ENCODE data around the gene SAXO1.

Gene SAXO1, protein sequence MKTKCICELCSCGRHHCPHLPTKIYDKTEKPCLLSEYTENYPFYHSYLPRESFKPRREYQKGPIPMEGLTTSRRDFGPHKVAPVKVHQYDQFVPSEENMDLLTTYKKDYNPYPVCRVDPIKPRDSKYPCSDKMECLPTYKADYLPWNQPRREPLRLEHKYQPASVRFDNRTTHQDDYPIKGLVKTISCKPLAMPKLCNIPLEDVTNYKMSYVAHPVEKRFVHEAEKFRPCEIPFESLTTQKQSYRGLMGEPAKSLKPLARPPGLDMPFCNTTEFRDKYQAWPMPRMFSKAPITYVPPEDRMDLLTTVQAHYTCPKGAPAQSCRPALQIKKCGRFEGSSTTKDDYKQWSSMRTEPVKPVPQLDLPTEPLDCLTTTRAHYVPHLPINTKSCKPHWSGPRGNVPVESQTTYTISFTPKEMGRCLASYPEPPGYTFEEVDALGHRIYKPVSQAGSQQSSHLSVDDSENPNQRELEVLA

DNA sequence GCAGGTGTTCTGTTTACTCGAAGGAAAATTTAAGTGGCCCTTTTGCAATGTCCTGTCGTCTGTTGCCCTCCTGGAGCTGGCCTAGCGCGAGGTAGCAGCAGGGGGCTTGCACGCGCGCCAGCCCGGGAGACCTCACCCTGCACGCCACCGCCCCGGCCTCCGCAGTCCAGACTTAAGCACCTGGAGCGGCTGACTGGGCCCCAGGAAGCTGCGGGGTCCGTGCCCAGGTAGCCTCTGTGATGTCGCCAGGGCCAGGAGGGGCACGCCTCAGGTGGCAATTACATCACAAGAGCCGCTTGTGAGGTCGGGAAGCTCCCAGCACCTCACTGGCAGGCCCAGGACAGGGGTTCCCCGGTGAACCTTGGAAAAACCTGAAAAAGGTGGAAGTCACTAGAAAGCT lies at the start of gene SAXO1:
SAXO1 (minus strand) TSS at position 195 of the 400 bp plus-strand sequence. CDS start 301 bp downstream, outside the sequence.
- Histone ChIP-seq H3K9me3 (ENCODE audit: control insufficient read depth, low read depth, low read length) (no peaks in the 10 kb centered on the region), H3K4me3 (ENCODE audit: low read length) (no peak within 1 kb of the TSS), H3K27ac (ENCODE audit: low read length) (no peak within 1 kb of the TSS), H3K9ac (ENCODE audit: low read length) (no peak within 1 kb of the TSS), H3K36me3 (ENCODE audit: control insufficient read depth, low read depth, low read length) (no peaks in the 10 kb centered on the region), H3K4me1 (ENCODE audit: control insufficient read depth, low read depth, low read length) (no peaks in the 10 kb centered on the region), H3K27me3 (ENCODE audit: control insufficient read depth, insufficient read depth, low read length) (no peaks in the 10 kb centered on the region)

DNA sequence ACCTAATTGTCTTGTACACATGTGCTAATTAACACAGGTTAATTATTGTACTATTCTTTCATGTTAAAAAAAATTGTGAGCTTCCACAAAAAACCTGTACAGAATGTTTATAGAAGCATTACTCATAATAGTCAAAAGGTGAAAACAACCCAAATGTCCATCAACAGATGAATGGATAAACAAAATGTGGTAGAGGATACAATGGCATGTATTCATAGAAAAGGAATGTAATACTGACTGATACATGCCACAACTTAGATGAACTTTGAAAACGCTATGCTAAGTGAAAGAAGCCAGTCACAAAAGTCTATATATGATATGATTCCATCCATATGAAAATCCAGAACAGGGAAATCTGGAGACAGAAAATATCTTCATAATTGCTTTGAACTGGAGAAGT lies 41.8 kb upstream of the SAXO1 start:
- no peak overlapping the region for H3K4me3 ChIP-seq (ENCODE audit: low read length)
- no peaks in the 10 kb centered on the region for H3K9me3 ChIP-seq (ENCODE audit: control insufficient read depth, low read depth, low read length)
- no peaks in the 10 kb centered on the region for H3K27me3 ChIP-seq (ENCODE audit: control insufficient read depth, insufficient read depth, low read length)
- no peaks in the 10 kb centered on the region for H3K4me1 ChIP-seq (ENCODE audit: control insufficient read depth, low read depth, low read length)
- H3K9ac ChIP-seq (ENCODE audit: low read length): no peak overlapping the region
- H3K36me3 ChIP-seq (ENCODE audit: control insufficient read depth, low read depth, low read length): peaks cover 66% of the 10 kb centered on the region
- no peak overlapping the region for H3K27ac ChIP-seq (ENCODE audit: low read length)

DNA sequence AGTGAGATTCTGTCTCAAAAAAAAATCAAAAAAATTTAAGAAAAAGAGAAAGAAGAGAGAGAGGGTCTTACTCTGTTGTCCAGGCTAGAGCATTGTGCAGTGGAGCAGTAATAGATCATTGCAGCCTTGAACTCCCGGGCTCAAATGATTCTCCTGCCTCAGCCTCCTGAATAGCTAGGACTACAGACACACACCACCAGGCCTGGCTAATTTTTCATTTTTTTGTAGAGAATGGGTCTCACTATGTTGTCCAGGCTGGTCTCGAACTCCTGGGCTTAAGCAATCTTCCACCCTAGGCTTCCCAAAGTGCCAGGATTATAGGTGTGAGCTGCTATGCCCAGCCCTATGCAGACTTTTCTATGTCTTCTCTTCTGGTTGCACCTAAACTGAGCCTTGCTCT lies 41.2 kb upstream of the SAXO1 start:
- H3K9me3 ChIP-seq (ENCODE audit: control insufficient read depth, low read depth, low read length): no peaks in the 10 kb centered on the region
- H3K36me3 ChIP-seq (ENCODE audit: control insufficient read depth, low read depth, low read length): peaks cover 67% of the 10 kb centered on the region
- no peak overlapping the region for H3K4me3 ChIP-seq (ENCODE audit: low read length)
- no peaks in the 10 kb centered on the region for H3K4me1 ChIP-seq (ENCODE audit: control insufficient read depth, low read depth, low read length)
- H3K9ac ChIP-seq (ENCODE audit: low read length): no peak overlapping the region
- no peaks in the 10 kb centered on the region for H3K27me3 ChIP-seq (ENCODE audit: control insufficient read depth, insufficient read depth, low read length)
- no peak overlapping the region for H3K27ac ChIP-seq (ENCODE audit: low read length)

DNA sequence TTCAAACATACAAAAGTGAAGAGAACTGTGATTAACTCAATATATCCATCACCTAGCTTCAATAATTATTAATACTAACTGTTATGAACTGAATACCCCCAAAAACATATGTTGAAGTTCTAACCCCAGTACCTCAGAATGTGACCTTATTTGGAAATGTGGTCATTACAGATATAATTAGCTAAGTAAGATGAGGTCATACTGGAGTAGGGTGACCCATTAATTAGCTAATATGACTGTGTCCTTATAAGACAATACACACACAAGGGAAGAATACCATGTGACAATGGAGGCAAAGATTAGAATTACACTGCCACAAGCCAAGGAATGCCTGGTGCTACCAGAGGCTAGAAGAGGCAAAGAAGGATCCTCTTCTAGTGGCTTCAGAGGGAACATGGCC lies 24.0 kb upstream of the SAXO1 start:
- H3K4me3 ChIP-seq (ENCODE audit: low read length): no peak overlapping the region
- H3K4me1 ChIP-seq (ENCODE audit: control insufficient read depth, low read depth, low read length): peaks cover 5% of the 10 kb centered on the region
- H3K9ac ChIP-seq (ENCODE audit: low read length): no peak overlapping the region
- H3K36me3 ChIP-seq (ENCODE audit: control insufficient read depth, low read depth, low read length): peaks cover 57% of the 10 kb centered on the region
- no peak overlapping the region for H3K27ac ChIP-seq (ENCODE audit: low read length)
- no peaks in the 10 kb centered on the region for H3K9me3 ChIP-seq (ENCODE audit: control insufficient read depth, low read depth, low read length)
- no peaks in the 10 kb centered on the region for H3K27me3 ChIP-seq (ENCODE audit: control insufficient read depth, insufficient read depth, low read length)

DNA sequence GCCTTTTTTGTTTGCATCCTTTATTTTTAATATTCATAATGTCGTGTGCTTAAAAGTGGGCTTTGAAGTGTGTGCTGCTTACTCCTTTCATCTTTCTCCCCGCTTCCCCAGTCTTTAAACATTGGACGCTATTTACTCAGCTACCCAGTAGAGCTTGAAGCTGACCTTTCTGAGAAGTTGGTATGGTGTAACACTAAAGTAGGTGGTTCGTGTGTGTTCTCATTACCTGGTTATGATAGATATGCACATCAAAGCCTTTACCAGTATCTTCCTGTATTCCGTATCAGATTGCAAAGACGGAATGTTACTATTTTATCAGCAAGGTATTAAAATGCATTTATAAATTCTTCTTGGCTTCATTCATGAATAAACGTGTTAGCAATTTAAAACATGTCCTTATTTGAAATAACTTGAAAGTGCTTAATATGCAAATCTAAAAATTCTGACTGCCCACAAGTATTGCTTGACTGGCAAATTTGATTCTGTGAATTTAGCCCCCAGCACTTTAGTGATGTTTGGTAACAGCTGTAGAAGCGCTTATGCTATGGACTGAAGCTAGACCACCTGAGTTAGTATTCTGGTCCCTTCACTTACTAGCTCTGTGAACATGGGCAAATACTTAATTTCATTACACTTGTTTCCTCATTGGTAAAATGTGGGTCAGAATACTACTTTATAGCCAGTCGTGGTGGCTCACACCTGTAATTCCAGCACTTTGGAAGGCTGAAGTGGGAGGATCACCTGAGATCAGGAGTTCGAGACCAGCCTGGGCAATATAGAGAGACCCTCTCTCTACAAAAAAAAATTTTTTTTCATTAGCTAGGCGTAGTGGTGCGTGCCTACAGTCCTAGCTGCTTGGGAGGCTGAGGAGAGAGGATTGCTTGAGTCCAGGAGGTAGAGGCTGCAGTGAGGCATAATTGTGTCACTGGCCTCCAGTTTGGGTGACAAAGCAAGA lies 17.9 kb upstream of the SAXO1 start:
- H3K36me3 ChIP-seq (ENCODE audit: control insufficient read depth, low read depth, low read length): peaks cover 4% of the 10 kb centered on the region
- H3K27ac ChIP-seq (ENCODE audit: low read length): no peak overlapping the region
- H3K4me3 ChIP-seq (ENCODE audit: low read length): peak overlapping the region; percentile 82
- H3K9ac ChIP-seq (ENCODE audit: low read length): peak overlapping the region; percentile 85
- H3K27me3 ChIP-seq (ENCODE audit: control insufficient read depth, insufficient read depth, low read length): no peaks in the 10 kb centered on the region
- H3K9me3 ChIP-seq (ENCODE audit: control insufficient read depth, low read depth, low read length): no peaks in the 10 kb centered on the region
- peaks cover 11% of the 10 kb centered on the region for H3K4me1 ChIP-seq (ENCODE audit: control insufficient read depth, low read depth, low read length)

DNA sequence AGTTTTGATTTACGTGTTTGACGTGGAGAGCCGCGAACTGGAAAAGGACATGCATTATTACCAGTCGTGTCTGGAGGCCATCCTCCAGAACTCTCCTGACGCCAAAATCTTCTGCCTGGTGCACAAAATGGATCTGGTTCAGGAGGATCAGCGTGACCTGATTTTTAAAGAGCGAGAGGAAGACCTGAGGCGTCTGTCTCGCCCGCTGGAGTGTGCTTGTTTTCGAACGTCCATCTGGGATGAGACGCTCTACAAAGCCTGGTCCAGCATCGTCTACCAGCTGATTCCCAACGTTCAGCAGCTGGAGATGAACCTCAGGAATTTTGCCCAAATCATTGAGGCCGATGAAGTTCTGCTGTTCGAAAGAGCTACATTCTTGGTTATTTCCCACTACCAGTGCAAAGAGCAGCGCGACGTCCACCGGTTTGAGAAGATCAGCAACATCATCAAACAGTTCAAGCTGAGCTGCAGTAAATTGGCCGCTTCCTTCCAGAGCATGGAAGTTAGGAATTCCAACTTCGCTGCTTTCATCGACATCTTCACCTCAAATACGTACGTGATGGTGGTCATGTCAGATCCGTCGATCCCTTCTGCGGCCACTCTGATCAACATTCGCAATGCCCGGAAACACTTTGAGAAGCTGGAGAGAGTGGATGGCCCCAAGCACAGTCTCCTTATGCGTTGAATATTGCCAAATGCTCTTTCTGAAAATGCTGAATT lies 17.1 kb upstream of the SAXO1 start:
- Histone ChIP-seq H3K9ac (ENCODE audit: low read length) (peak overlapping the region; percentile 85), H3K27ac (ENCODE audit: low read length) (no peak overlapping the region), H3K36me3 (ENCODE audit: control insufficient read depth, low read depth, low read length) (no peaks in the 10 kb centered on the region), H3K4me3 (ENCODE audit: low read length) (peak overlapping the region; percentile 82), H3K27me3 (ENCODE audit: control insufficient read depth, insufficient read depth, low read length) (no peaks in the 10 kb centered on the region), H3K9me3 (ENCODE audit: control insufficient read depth, low read depth, low read length) (no peaks in the 10 kb centered on the region), H3K4me1 (ENCODE audit: control insufficient read depth, low read depth, low read length) (peaks cover 11% of the 10 kb centered on the region)

DNA sequence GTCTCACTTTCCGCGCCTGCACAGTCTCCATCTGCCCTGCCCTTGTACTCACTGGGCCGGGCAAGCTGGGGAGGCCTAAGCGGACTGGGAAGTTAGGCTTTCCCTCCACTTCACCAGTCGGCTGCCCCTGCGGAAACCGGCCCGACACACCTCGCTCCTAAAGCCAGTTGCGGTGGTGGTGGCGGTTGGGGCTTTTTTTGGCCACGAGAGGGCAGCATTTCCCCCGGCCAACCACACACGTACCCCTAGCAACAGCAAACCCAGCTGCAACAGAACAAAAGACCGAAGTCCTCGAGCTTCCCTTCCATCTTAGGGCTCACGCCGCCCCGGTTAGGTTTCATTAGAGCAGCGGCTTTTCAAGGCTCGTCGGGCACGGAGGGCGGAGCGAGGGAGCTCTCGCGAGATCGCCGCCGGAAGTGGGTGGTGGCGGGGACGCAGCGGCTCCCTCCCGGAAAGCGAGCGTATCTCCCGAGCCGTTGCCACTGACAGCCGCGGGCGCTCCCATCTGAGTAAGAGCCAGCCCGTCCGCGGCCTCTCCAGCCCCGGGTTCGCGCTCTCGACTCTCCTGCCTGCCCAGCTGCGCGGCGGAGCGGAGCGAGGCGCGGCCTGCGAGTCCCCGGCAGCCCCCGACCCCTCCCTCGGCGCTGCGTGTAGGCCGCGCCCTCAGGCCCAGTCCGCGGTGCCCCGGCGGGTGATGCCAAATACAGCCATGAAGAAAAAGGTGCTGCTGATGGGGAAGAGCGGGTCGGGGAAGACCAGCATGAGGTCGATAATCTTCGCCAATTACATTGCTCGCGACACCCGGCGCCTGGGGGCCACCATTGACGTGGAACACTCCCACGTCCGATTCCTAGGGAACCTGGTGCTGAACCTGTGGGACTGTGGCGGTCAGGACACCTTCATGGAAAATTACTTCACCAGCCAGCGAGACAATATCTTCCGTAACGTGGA lies 16.2 kb upstream of the SAXO1 start, which contains the start of gene RRAGA:
RRAGA (plus strand) TSS at position 462 of the 951 bp plus-strand sequence; CDS start at position 695, 233 bp downstream.
- H3K36me3 ChIP-seq (ENCODE audit: control insufficient read depth, low read depth, low read length): no peaks in the 10 kb centered on the region
- H3K27ac ChIP-seq (ENCODE audit: low read length): peak within 1 kb of the TSS; percentile 80
- H3K9me3 ChIP-seq (ENCODE audit: control insufficient read depth, low read depth, low read length): no peaks in the 10 kb centered on the region
- H3K9ac ChIP-seq (ENCODE audit: low read length): peak within 1 kb of the TSS; percentile 85
- H3K4me3 ChIP-seq (ENCODE audit: low read length): peak within 1 kb of the TSS; percentile 82
- H3K27me3 ChIP-seq (ENCODE audit: control insufficient read depth, insufficient read depth, low read length): no peaks in the 10 kb centered on the region
- H3K4me1 ChIP-seq (ENCODE audit: control insufficient read depth, low read depth, low read length): peaks cover 11% of the 10 kb centered on the region

DNA sequence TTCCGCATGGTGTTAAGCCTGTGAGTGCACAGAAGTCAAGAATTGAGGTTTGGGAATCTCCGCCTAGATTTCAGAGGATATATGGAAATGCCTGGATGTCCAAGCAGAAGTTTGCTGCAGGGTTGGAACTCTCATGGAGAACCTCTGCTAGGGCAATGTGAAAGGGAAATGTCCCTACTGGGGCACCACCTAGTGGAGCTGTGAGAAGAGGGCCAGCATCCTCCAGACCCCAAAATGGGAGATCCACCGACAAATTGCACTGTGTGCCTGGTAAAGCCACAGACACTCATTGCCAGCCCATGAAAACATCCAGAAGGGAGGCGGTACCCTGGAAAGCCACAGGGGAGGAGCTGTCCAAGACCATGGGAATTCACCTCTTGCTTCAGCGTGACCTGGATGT lies 3.6 kb upstream of the SAXO1 start:
- no peaks in the 10 kb centered on the region for H3K36me3 ChIP-seq (ENCODE audit: control insufficient read depth, low read depth, low read length)
- H3K9ac ChIP-seq (ENCODE audit: low read length): no peak overlapping the region
- no peak overlapping the region for H3K4me3 ChIP-seq (ENCODE audit: low read length)
- H3K4me1 ChIP-seq (ENCODE audit: control insufficient read depth, low read depth, low read length): no peaks in the 10 kb centered on the region
- no peaks in the 10 kb centered on the region for H3K27me3 ChIP-seq (ENCODE audit: control insufficient read depth, insufficient read depth, low read length)
- no peaks in the 10 kb centered on the region for H3K9me3 ChIP-seq (ENCODE audit: control insufficient read depth, low read depth, low read length)
- H3K27ac ChIP-seq (ENCODE audit: low read length): no peak overlapping the region

DNA sequence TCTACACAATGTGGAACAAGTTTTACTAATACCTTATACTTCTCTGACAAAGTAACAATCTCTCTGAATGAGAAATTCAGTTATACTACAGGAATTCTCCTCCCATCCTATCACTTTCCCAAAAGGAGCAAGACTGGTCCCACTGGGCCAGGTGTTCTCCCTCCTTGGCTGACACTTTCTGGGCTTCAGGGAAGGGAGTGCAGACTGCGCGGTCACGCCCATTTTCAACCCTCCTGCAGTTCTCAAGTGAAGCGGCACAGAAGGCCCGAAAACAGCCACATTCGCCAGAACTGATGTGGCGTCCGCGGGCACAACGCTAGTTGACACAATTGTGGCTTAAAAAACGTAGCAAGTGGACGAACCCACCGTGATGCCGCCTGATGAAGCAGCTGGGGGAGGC lies 603 bp downstream of the SAXO1 start:
- H3K9me3 ChIP-seq (ENCODE audit: control insufficient read depth, low read depth, low read length): no peaks in the 10 kb centered on the region
- no peak overlapping the region for H3K4me3 ChIP-seq (ENCODE audit: low read length)
- H3K27ac ChIP-seq (ENCODE audit: low read length): no peak overlapping the region
- no peaks in the 10 kb centered on the region for H3K4me1 ChIP-seq (ENCODE audit: control insufficient read depth, low read depth, low read length)
- no peaks in the 10 kb centered on the region for H3K36me3 ChIP-seq (ENCODE audit: control insufficient read depth, low read depth, low read length)
- no peaks in the 10 kb centered on the region for H3K27me3 ChIP-seq (ENCODE audit: control insufficient read depth, insufficient read depth, low read length)
- H3K9ac ChIP-seq (ENCODE audit: low read length): no peak overlapping the region

DNA sequence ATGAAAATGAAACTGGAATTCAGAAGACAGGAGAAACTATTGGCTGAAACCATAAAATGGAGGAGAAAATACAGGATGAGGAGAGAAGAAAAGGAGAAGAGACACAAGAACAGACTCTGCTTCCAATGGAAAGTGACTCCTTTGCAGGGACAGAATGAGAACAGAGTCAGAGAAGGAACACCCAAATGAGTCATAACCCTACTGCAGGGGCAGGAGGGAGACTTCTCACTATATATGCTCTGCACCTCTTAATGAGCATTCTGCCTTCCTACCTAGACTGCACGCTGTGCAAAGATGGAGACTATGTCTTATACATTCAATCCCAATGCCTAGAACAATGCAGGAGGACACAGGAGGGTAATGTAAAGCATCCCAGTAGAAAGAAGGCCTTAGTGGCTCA lies 2.1 kb downstream of the SAXO1 start:
- no peak overlapping the region for H3K27ac ChIP-seq (ENCODE audit: low read length)
- H3K4me3 ChIP-seq (ENCODE audit: low read length): no peak overlapping the region
- no peaks in the 10 kb centered on the region for H3K9me3 ChIP-seq (ENCODE audit: control insufficient read depth, low read depth, low read length)
- no peaks in the 10 kb centered on the region for H3K4me1 ChIP-seq (ENCODE audit: control insufficient read depth, low read depth, low read length)
- H3K36me3 ChIP-seq (ENCODE audit: control insufficient read depth, low read depth, low read length): no peaks in the 10 kb centered on the region
- no peaks in the 10 kb centered on the region for H3K27me3 ChIP-seq (ENCODE audit: control insufficient read depth, insufficient read depth, low read length)
- no peak overlapping the region for H3K9ac ChIP-seq (ENCODE audit: low read length)

Data from iPS-18a (cell line).